GM19025 (cell line): ENCODE measurements around the gene HABP2.

Experiments used
- ATAC-seq: cut with Tn5 transposase; IDR thresholded peaks from one replicate; pipeline ENCODE4 v1.9.1; 2021; ENCODE audit warnings: mild to moderate bottlenecking, low read depth, moderate library complexity; ENCODE audit not compliant: unreplicated experiment

HABP2 gene

DNA sequence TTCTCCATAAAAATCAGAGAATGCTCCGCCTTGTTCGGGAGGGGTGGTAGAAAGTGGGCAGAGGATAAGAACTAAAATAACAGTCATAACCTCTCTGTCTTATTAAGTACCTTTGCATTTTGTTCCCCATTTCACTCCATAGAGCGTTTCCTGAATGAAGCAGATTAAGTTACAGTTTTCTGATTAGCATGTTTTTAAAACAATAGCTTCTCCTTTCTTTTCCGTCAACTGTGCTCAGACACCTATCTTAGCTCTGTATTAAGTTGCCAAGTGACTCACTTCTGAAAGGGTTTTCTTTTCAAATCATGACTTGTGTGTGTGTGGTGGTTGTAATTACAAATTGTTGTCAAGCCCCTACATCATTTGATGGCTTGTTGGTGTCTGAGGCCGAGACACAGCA is 1.4 kb downstream of the HABP2 start:
- no peak for ATAC-seq

DNA sequence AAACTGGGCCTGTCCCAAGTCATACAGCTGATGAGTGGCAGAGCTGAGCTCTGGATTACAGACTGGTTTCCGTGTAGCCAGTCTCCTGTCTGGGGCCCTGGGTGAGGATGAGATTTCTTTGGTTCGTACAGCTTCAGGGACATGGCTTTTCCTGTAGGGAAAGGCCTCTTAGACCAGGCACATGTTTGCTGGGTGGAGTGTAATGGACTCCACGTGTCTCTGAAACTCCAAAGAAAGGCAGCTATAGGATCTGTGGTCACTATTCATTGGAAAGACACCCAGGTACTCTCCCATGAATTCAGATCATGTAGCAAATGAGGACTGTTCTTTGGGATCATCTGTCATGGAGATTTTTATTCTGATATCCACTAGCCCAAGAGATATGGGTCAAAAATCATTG is 2.4 kb downstream of the HABP2 start:
- ATAC-seq, result no peak

DNA sequence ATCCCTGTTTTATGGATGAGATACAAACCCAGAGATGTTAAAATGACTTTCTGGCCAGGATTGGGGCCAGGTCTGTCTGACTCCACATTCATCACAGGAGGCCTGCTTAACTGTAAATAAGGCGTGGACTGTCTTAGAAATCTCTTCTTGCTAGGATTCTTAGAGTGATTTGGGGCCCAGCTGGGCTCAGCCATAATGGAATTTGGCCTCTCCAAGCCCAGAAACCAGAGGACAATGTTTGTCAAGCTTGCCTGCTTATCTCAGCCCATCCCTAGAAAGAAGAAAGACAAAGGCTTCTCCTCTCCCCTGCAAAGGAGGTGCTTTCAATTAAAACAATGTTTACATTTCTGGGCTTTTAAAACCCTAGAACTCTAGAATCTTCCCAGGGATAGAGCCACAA is 2.9 kb downstream of the HABP2 start:
- no peak for ATAC-seq

DNA sequence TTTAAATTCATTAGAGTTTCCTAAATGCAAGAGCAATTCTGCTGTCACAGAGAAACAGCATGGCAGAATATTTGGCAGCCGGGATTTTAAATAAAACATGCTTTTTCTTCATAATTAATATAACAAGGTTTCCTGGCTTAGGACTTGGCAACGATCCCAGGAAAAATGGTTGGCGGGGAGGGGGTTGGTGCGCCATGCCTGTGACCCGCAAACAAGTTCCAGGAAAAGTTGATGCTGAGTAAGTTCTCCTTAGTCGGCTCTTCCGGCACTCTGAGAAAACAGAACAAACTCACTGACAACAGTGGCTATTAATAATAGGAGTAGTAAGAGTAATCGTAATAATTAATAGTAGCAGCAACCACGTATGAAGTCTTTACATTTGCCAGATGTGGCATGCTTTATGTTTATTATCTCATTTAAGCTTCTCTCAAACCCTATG is 4.6 kb downstream of the HABP2 start:
- ATAC-seq, result no peak

DNA sequence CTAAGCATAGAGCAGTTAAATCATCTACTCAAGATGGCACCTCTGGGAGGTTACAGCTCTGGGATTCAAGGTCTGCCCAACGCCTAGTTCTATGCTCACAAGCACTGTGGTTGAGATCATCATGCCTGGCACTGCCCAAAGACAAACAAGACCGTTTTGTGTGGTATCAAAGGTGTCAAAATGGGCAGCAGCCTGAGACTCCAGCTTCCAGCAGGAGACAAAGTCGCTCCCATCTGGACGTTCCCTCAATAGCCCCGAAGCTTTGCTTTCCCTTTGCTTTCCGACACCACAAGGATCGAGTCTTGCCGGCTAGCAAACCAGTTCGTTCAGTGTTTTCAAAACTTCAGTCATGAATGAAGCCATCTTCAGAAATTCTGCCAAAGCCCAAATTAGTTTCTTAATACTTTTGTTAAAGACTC is 5.1 kb downstream of the HABP2 start:
- ATAC-seq, result no peak

- ATAC-seq, result no peak
Measured at GRCh38 chr10:113560071-113560470, 7.2 kb downstream of the HABP2 start.

DNA sequence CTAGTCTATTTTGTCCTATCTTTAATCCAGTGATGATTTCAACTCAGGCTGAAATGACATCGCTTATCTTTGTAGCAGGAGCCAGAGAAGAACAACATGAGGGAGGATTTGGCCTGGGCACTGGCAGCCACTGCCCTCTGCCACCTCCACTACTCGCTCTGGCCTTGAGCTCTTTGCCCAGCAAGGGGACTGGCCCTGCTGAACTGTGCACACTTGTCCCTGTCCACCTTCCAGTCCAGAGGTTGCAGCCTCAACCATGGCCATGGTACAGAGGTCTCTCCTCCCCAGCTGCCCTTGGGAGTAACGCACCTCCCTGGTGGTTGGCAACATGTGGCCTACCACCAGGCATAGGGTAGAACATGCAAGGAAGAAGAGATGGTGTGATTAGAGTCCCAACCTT is 8.4 kb downstream of the HABP2 start:
- ATAC-seq, result no peak

DNA sequence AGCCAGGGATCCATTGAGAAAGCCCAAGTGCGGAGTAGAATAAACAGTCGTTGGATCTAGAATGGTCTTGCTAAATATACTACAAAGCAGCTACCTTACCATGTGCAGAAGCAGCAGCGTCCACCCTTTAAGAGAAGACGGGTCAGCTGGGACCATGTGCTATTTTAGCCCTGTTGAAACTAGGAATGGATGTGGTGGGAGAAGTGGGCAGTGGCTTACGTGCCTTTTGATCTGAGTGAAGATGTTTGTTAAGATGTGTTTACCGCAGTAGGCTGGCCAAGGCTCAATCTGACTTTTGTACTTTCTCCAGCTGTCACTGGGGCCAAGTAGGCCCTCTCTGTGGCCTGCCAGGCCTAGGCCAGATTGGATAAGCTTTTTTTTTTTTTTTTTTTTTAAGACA is 9.2 kb downstream of the HABP2 start:
- ATAC-seq, result no peak

DNA sequence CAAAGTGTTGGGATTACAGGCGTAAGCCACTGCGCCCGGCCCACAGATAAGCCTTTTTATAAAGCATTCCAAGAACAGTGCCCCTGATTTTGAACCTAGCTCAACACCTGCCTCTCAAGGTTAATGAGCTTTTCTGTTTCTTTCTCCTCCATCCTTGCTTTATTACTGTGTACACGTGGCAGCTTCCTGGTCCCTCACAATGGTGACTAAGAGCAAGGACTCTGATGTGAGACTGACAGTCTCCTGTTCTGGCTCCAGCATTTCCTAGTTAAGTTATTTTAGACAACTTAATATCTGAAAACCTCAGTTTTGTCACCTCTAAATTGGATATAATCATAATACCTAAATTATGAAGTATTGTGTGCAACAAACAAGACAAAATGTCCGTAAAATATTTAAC is 9.9 kb downstream of the HABP2 start:
- ATAC-seq, result no peak

- peak; percentile 96 for ATAC-seq
Measured at GRCh38 chr10:113563306-113564088, 10.6 kb downstream of the HABP2 start.

GRCh38 chr10:113565364-113565763 is 12.5 kb downstream of the HABP2 start:
- no peak for ATAC-seq

- ATAC-seq, result no peak
Measured at GRCh38 chr10:113566888-113567287, 14.0 kb downstream of the HABP2 start.

GRCh38 chr10:113569576-113569975 is 16.7 kb downstream of the HABP2 start:
- ATAC-seq, result no peak

DNA sequence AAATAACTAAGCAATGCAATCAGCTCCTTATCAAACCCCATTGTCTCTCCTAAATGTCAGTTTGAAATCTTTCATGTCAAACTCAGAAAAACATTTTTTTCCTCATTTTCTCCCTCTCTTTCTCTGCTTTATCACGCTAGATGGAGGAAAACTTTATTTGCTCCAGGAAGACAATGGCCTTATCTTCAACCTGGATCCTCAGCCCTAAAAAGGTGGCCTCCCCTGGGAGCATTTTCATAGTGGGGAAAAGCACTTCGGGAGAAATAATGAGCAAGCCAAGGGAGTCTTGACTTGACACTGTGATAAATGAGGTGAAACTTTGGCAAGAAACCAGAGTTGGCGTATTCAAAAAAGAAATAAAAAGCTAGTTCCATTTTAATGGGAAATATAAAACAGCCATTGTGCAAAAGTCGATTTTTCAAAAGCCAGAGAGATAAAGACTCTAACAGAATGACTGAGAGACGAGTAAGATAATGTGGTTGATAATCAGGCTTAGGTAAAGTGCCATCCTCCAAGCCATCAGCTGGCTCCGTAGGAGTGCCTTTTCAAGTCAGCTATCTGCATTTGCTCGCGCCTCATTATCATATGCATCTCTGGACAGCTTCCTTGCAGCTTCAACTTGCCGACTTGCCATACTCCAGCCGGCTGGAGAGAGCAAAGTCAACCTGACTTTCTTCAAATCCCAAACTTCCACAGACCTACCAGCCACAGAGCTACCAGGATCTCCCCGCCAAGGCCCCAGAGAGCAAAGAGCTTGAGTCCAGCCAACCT is 19.9 kb downstream of the HABP2 start:
- ATAC-seq, result no peak

DNA sequence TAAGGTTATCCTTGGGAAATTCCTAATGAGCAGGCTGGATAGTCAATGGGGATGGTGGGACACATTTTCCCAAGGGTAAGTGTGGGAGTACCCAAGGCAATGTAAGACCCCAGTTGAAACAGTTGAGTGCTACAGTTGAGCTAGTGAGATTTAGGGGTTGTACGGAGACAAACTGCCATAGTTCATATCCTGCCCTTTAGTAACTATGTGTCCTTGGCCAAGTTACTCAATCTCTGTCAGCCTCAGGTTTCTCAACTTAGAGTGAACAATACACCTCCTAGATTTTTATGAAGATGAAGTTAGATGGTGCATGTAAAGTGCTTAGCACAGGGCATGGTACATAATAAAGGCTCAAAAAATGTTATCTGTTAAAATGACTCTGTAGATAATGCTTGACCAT is 20.5 kb downstream of the HABP2 start:
- no peak for ATAC-seq

GRCh38 chr10:113576852-113577251 is 24.0 kb downstream of the HABP2 start:
- no peak for ATAC-seq

GRCh38 chr10:113578773-113579172 is 25.9 kb downstream of the HABP2 start:
- ATAC-seq, result no peak

DNA sequence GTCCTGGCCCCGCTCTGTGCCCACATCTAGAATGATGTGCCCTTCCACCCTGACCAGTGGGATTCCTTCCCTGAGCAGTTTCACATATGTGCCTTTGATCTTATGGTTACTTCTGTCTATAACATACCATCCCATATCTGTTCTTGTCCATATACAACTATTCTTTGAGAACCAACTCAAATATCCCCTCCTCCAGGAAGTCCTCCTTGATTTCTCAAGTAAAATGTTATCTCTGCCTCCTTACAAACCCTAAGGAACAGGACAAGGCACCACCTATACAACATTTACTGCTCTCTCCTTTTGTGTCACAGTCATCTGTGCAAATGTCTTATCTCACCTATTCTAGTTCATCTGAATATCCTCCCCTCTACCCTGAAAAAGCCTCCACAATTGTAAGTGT is 28.2 kb downstream of the HABP2 start:
- ATAC-seq, result no peak

- no peak for ATAC-seq
Measured at GRCh38 chr10:113583571-113583970, 30.7 kb downstream of the HABP2 start.

DNA sequence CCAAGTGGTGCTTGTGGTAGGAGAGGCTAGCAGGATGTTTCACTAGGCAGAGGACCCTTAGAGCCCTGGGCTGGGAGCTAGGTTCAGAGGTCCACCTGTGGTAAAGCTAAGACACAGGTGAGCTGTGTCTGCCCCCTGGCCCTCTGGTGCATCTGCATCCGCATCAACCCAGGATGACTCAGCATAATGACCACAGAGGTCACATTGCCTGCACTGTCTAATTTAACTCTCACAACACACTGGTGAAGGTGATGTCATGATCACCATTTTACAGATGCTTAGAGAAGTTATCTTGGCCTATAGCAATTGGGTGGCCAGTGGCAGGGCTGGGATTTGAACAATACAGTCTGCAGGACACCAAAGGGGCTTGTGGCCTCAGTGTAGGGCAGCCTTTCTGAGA is 33.1 kb downstream of the HABP2 start:
- no peak for ATAC-seq

DNA sequence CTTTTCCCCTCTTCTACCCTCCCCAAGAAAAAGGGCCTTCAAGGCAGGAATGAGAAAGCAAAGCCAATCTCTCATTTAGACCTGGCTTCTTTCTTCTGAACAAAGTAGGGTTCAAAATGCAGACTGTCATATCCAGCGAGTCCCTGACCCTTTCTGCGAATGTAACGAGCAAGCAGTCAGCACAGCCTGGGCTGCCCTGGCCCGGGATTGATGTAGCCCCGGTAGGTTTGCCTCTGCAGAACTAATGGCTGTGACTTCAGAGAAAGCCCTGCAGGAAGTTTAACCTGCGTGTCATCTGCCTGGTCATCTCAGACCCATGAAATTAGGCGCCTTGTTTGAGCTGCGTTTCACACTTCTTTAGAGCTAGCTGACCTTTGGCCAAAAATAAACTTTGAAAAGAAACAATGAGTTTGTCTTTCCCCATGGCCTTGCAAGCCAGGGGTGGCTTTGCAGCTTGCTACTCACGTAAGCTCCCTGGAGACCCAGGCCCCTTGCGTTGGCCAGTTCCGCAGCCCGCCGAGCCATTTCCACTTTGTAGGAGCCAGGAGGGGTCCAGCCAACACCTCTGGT is 36.4 kb downstream of the HABP2 start:
- ATAC-seq, result no peak

DNA sequence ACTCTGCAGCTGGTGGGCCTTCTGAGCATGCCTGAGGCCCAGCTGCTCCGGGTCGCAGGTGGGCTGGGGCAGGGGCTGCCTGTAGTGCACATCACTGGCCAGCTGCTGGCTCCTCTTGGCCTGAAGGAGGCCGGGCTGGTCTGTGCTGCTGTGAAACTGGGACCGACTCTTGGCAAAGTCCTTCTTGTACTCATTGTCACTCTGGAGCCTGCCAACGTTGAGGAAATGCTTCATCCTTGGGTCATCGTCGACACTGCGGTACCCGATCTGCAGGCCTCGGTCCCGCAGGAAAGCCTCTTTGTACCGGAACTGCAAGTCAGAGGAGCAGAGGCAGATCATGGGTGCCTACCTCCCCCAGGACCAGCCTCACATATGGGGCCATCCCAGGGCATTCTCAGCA is 37.7 kb downstream of the HABP2 start:
- no peak for ATAC-seq
